Suprapubic skin (tissue), 4 donors: ENCODE results near the gene DEFB110. TPM values are rescaled to one million over a fixed set of nuclear protein-coding genes. Genes with fewer than 3 reads are reported as not detected.

Experiments
- DNase-seq, 2 donors: peaks; one replicate each; pipeline ENCODE4 v3.0.0-alpha.2; 2019; ENCODE audit warnings: low spot score in 2 of 2
- H3K27ac ChIP-seq: fragments of 200-600 bp; sonication (generic); one replicate; pipeline ENCODE4 v1.5.1; 2019
- H3K27me3 ChIP-seq: fragments of 200-600 bp; sonication (generic); one replicate; pipeline ENCODE4 v1.5.1; 2019
- H3K36me3 ChIP-seq: fragments of 200-600 bp; sonication (generic); one replicate; pipeline ENCODE4 v1.5.1; 2019
- H3K4me1 ChIP-seq: fragments of 200-600 bp; sonication (generic); one replicate; pipeline ENCODE4 v1.5.1; 2019
- H3K4me3 ChIP-seq: fragments of 200-600 bp; sonication (generic); one replicate; pipeline ENCODE4 v1.5.1; 2019; ENCODE audit warnings: mild to moderate bottlenecking
- H3K9me3 ChIP-seq: fragments of 200-600 bp; sonication (generic); one replicate; pipeline ENCODE4 v1.5.1; 2019
- EP300 ChIP-seq: sonication (generic); formaldehyde crosslinking; IDR thresholded peaks from one replicate; pipeline ENCODE4 v1.6.1; 2017; ENCODE audit warnings: antibody characterized with exemption
- POLR2A ChIP-seq, 2 donors: fragments of 450-650 bp; IDR thresholded peaks; one replicate each; pipeline ENCODE4 v1.6.1; 2017; ENCODE audit warnings: antibody characterized with exemption in 2 of 2, mild to moderate bottlenecking in 2 of 2, moderate library complexity in 2 of 2
- POLR2AphosphoS5 ChIP-seq, 3 donors: sonication (generic); formaldehyde crosslinking; IDR thresholded peaks; one replicate each; pipeline ENCODE4 v1.6.1; 2017; ENCODE audit warnings: antibody characterized with exemption in 3 of 3
- WGBS: methylation state at CpG from one replicate; pipeline ENCODE4 v1.1.5; 2018; 5-methylcytosine and 5-hydroxymethylcytosine counted together
- total RNA-seq, 4 donors: library from RNA; depleted of rRNA; stranded (reverse); fragments of >200 nt; gene quantifications; one replicate each; pipeline ENCODE4 v1.1.0, GENCODE V29; 2016
- TF ChIP-seq, protein P1 (sequence below), 2 donors: fragments of 200-600 bp in 1 of 2; fragments of 450-650 bp in 1 of 2; sonication (generic) in 1 of 2; IDR thresholded peaks; one replicate each; pipeline ENCODE4 v1.5.1; 2016 to 2019; ENCODE audit warnings: antibody characterized with exemption in 2 of 2, mild to moderate bottlenecking in 1 of 2, moderate library complexity in 1 of 2

Gene DEFB110
- total RNA-seq, 4 donors from 2014 or later: not detected

DNA sequence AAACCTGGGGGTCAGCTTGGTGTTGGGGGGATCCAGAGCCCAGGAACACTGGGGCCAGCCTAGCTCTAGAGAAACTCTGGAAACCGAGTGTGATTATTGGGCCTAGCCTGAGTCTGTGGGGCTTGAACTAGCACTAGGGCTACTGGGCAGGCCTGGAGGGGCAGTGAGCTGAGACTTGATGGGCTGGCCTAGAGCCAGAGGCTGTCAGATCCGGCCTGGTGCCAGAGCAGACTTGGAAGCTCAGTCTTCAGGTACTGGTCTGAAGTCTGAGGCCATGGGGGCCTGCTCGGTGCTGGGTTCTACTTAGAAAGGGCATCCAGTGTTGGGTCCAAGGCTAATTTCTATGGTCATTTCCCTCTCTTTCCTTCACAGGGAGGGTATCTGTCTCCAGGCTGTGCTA lies 25.2 kb upstream of the DEFB110 start:
- WGBS: 64% methylated on average over 3 of the region's 3 CpGs
- Histone ChIP-seq H3K9me3 (no peaks in the 10 kb centered on the region), H3K4me3 (no peak overlapping the region), H3K27me3 (no peaks in the 10 kb centered on the region), H3K4me1 (no peaks in the 10 kb centered on the region), H3K36me3 (no peaks in the 10 kb centered on the region), H3K27ac (no peak overlapping the region)
- no peak for DNase-seq
- TF ChIP-seq POLR2A (IDR thresholded peaks at IDR 0.05) (no peak), POLR2AphosphoS5 (IDR thresholded peaks at IDR 0.05) (no peak), EP300 (no peak)
- TF ChIP-seq, protein P1, sequence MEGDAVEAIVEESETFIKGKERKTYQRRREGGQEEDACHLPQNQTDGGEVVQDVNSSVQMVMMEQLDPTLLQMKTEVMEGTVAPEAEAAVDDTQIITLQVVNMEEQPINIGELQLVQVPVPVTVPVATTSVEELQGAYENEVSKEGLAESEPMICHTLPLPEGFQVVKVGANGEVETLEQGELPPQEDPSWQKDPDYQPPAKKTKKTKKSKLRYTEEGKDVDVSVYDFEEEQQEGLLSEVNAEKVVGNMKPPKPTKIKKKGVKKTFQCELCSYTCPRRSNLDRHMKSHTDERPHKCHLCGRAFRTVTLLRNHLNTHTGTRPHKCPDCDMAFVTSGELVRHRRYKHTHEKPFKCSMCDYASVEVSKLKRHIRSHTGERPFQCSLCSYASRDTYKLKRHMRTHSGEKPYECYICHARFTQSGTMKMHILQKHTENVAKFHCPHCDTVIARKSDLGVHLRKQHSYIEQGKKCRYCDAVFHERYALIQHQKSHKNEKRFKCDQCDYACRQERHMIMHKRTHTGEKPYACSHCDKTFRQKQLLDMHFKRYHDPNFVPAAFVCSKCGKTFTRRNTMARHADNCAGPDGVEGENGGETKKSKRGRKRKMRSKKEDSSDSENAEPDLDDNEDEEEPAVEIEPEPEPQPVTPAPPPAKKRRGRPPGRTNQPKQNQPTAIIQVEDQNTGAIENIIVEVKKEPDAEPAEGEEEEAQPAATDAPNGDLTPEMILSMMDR (IDR thresholded peaks at IDR 0.05): no peak

DNA sequence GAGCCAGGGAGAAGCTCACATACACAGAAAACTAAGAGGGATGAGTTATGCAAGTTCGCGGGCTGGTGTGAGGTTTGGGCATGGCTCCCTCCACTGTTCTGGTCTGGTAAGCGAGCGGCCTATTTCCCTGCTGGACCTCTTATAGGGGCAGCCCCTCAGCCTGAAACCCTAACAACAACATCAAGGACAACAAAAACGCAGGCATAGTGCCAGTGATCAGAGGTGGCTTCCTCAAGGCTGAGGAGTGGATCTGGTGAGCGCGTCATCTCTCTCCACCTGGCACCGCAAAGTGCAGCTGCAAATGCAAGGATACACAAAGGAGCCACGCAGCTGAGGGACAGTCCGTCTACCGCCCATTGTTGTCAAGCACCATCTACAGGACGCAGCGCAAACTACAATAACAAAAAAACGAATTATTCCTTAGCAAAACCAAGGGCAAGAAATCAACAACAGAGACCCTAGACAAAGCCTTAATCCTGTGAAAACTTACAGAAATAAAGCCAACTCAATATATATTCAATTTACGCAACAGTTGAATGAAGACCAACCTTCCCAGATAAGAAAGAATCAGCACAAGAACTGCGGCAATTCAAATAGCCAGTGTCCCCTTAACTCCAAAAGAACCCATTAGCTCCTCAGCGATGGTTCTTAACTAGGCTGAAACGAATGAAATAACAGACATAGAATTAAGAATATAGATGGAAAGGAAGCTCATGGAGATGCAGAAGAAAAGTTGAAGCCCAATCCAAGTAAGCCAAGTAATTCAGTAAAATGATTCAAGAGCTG lies 9.2 kb upstream of the DEFB110 start:
- H3K4me1 ChIP-seq: no peaks in the 10 kb centered on the region
- no peaks in the 10 kb centered on the region for H3K36me3 ChIP-seq
- H3K9me3 ChIP-seq: no peaks in the 10 kb centered on the region
- no peak overlapping the region for H3K27ac ChIP-seq
- TF ChIP-seq, protein P1 (IDR thresholded peaks at IDR 0.05): no peak
- TF ChIP-seq POLR2A (IDR thresholded peaks at IDR 0.05): no peak
- no peak for TF ChIP-seq EP300
- TF ChIP-seq POLR2AphosphoS5 (IDR thresholded peaks at IDR 0.05): no peak
- no peak overlapping the region for H3K4me3 ChIP-seq
- WGBS: 54% methylated on average over 18 of the region's 18 CpGs
- no peaks in the 10 kb centered on the region for H3K27me3 ChIP-seq
- no peak for DNase-seq

DNA sequence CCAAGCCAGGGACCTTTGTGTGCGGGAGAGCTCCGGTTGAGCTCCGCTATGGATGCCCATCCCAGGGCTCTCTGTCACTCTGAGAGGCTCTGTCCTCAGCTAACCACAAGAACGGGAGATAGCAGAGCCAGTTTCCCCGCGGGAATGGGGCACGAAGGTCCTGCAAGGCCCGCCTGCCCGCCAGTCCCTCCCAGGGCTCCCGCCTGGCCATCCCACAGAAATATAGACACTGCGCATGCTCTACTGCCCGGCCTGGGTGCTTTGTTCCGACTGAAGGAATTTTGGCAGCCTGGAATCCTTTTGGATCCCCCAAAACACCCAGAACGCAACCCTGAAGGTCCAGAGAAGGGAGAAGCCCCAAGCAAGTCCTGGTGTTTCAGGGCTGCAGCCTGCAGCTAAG lies 8.6 kb upstream of the DEFB110 start:
- H3K27me3 ChIP-seq: no peaks in the 10 kb centered on the region
- H3K4me1 ChIP-seq: no peaks in the 10 kb centered on the region
- TF ChIP-seq POLR2A (IDR thresholded peaks at IDR 0.05): no peak
- no peak for TF ChIP-seq POLR2AphosphoS5 (IDR thresholded peaks at IDR 0.05)
- TF ChIP-seq, protein P1 (IDR thresholded peaks at IDR 0.05): no peak

DNA sequence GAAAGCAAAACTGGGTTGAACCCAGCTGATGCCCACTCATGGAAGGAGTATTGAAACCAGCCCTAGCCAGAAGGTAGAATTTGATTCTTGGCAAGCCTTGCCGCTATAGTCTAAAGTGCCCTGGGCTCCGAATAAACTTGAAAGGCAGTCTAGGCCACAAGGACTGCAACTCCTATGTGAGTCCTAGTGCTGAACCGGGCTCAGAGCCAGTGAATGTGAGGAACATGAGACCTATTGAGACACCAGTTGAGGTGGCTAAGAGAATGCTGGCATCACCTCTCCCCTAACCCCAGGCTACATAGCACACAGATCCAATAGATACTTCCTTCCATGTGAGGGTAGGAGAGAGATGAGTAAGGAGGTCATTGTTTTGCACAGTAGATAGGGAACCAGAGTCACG lies 3.5 kb upstream of the DEFB110 start:
- DNase-seq: no peak
- TF ChIP-seq, protein P1 (IDR thresholded peaks at IDR 0.05): no peak
- no peak for TF ChIP-seq EP300
- no peak for TF ChIP-seq POLR2AphosphoS5 (IDR thresholded peaks at IDR 0.05)
- no peak for TF ChIP-seq POLR2A (IDR thresholded peaks at IDR 0.05)
- WGBS: 50% methylated on average over 4 of the region's 4 CpGs
- Histone ChIP-seq H3K4me1 (no peaks in the 10 kb centered on the region), H3K9me3 (no peaks in the 10 kb centered on the region), H3K4me3 (no peak overlapping the region), H3K27ac (no peak overlapping the region), H3K36me3 (no peaks in the 10 kb centered on the region), H3K27me3 (no peaks in the 10 kb centered on the region)

More for the DNA sequence above, 8.6 kb upstream of the DEFB110 start:
- no peak for DNase-seq
- no peak overlapping the region for H3K4me3 ChIP-seq
- H3K9me3 ChIP-seq: no peaks in the 10 kb centered on the region
- WGBS: 75% methylated on average over 4 of the region's 14 CpGs
- no peak overlapping the region for H3K27ac ChIP-seq
- no peaks in the 10 kb centered on the region for H3K36me3 ChIP-seq

DNA sequence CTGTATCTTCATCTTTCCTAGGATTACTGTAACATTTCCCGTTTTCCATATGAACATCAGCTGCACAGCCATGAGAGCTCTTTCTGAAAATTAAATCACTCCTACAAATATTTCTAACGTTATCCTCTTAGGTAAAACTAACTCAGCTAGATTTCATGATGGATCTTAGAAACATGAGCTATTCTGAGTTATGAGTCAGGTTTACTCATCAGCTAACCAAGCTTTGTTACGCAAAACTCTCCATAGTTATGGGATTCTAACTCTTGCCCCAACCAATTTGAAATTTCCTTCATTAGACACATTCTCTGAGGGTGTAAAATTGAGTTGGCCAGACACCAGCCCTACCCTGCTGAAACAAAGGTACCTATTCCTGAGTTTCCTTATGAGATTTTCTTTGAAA lies 14.0 kb downstream of the DEFB110 start:
- Histone ChIP-seq H3K36me3 (no peaks in the 10 kb centered on the region), H3K27me3 (no peaks in the 10 kb centered on the region), H3K9me3 (no peaks in the 10 kb centered on the region), H3K4me3 (no peak overlapping the region), H3K27ac (no peak overlapping the region), H3K4me1 (no peaks in the 10 kb centered on the region)
- TF ChIP-seq EP300 (no peak), POLR2AphosphoS5 (IDR thresholded peaks at IDR 0.05) (no peak), POLR2A (IDR thresholded peaks at IDR 0.05) (no peak)
- TF ChIP-seq, protein P1 (IDR thresholded peaks at IDR 0.05): no peak
- 71% methylated on average over 3 of the region's 3 CpGs for WGBS
- no peak for DNase-seq
